Spleen (tissue), 7 donors: Measurements from ENCODE around the gene SPDYE17.

Experiments used
- CTCF ChIP-seq, 11 experiments: fragments of 200-600 bp in 7 of 11; fragments of 450-650 bp in 4 of 11; sonication (generic) in 4 of 11; IDR thresholded peaks in 8 of 11; conservative IDR thresholded peaks in 3 of 11; 1 replicate in 7 of 11; 2 replicates in 4 of 11; pipeline versions ENCODE4 v1.4.0 to v1.8.0; 2016 to 2021; ENCODE audit warnings: antibody characterized with exemption in 11 of 11, inconsistent platforms in 4 of 11, mild to moderate bottlenecking in 1 of 11
- POLR2A ChIP-seq, 3 donors: fragments of 450-650 bp; IDR thresholded peaks; one replicate each; pipeline ENCODE4 v1.5.1; 2017; ENCODE audit warnings: antibody characterized with exemption in 3 of 3, mild to moderate bottlenecking in 1 of 3
- POLR2AphosphoS5 ChIP-seq, 3 donors: sonication (generic); formaldehyde crosslinking; IDR thresholded peaks; one replicate each; pipeline ENCODE4 v1.5.1; 2017; ENCODE audit warnings: antibody characterized with exemption in 3 of 3
- donor health status: DM: no; HTN: no; CAD: no; lungs with moderate emphysema.
- donor health status: DM: no; HTN: no; CAD: no.
- donor health status: DM: no; HTN: no; CAD: no.

DNA sequence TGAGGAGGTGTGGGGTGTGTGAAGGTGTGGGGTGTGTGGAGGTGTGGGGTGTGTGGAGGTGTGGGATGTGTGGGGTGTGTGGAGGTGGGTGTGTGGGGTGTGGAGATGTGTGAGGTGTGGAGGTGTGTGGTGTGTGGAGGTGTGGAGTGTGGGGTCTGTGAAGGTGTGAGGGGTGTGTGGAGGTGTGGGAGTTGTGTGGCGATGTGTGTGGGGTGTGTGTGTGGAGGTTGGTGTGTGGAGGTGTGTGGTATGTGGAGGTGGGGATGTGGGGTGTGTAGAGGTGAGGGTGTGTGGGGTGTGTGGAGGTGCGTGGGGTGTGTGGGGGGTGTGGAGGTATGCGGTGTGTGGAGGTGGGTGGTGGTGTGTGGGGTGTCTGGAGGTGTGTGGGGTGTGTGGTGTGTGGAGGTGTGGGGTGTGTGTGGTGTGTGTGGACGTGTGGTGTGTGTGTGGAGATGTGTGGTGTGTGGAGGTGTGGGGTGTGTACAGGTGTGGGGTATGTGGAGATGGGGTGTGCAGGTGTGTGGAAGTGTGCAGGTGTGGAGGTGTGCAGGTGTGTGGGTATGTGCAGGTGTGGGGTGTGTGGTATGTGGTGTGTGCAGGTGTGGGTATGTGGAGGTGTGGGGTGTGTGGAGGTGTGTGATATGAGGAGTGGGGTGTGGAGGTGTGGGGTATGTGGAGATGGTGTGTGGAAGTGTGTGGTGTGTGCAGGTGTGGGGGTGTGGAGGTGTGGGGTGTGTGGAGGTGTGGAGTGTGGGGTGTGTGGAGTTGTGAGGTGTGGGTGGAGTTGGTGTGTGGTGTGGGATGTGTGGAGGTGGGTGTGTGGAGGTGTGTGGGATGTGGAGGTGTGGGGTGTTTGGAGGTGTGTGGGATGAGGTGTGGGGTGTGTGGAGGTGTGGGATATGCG is 34.5 kb downstream of the SPDYE17 start:
- TF ChIP-seq CTCF (IDR thresholded peaks at IDR 0.05 in 8 of 11, conservative IDR thresholded peaks at IDR 0.05 in 3 of 11) (no peak), POLR2A (IDR thresholded peaks at IDR 0.05) (no peak), POLR2AphosphoS5 (IDR thresholded peaks at IDR 0.05) (no peak)
